Activated T-cell treated with anti-CD3 and anti-CD28 coated beads for 1 hour (primary cell): ENCODE measurements around the gene PTPRM.

ENCODE experiments used
- DNase-seq: peaks from one replicate; pipeline ENCODE4 v3.0.0-alpha.2; 2020; ENCODE audit warnings: low read depth

PTPRM gene

GRCh38 chr18:8005870-8006569 lies 438.9 kb downstream of the PTPRM start:
- DNase-seq, result no peak

GRCh38 chr18:8006979-8007378 lies 439.9 kb downstream of the PTPRM start:
- no peak for DNase-seq

GRCh38 chr18:8008033-8008432 lies 440.9 kb downstream of the PTPRM start:
- DNase-seq, result no peak

DNA sequence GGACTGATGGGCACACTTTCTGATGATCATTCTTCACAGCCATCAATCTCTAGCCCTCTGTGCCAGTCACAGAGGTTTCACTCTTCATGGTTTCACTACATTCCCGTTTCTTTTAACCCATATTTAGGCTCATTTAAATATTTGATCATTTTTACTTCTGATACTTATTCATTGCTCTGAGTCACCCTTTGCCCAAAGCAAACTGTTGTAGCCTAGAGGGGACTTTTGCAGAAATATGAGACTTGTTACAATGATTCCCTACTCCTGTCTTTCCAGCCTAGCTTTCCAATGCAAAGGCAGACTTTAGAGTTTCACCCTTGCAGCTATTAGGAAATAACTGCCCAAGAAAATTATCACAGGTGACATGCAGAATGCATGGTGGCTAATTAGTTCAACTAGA lies 444.2 kb downstream of the PTPRM start:
- DNase-seq, result no peak

DNA sequence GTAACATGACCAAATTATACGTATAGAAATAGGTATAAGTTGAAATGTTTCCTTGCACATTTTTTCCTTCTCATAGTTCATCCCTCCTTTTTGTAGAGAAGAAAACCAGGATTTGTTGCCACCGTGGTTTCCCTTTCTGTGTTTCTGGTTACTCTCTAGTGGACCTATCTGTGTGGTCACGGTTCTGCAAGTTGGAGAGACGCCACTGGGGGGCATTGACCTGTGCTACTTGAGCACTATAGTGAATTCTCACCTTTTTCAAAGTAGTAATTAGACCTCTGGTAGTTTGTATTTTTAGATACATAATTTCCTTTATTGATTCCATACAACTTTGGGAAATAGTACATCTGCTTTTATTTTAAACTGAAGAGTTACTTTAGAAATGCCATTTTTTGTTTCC lies 444.8 kb downstream of the PTPRM start:
- DNase-seq, result no peak

- DNase-seq, result no peak
Measured at GRCh38 chr18:8018701-8019331, 451.7 kb downstream of the PTPRM start.

DNA sequence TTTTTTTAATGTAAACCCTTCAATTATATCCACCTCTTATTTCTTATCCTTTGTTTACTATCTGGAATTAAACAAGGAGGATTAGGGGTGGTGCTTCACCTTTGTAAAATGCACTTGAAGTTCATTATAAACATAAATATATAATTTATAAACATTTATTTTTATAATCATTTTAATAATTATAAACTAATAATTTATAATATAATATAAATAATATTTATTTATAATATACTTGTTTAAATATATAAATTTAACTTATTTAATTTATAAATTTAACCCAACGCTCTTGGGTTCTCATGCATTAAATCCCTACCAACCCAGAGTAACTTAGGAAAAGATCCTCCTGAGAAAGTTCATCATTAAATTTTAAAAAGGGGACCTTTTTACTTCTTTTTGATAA lies 452.5 kb downstream of the PTPRM start:
- no peak for DNase-seq

- DNase-seq, result no peak
Measured at GRCh38 chr18:8020132-8020846, 453.2 kb downstream of the PTPRM start.

GRCh38 chr18:8029061-8029460 lies 461.9 kb downstream of the PTPRM start:
- DNase-seq, result no peak

- DNase-seq, result no peak
Measured at GRCh38 chr18:8029731-8030130, 462.6 kb downstream of the PTPRM start.

GRCh38 chr18:8030201-8030600 lies 463.1 kb downstream of the PTPRM start:
- DNase-seq, result no peak

DNA sequence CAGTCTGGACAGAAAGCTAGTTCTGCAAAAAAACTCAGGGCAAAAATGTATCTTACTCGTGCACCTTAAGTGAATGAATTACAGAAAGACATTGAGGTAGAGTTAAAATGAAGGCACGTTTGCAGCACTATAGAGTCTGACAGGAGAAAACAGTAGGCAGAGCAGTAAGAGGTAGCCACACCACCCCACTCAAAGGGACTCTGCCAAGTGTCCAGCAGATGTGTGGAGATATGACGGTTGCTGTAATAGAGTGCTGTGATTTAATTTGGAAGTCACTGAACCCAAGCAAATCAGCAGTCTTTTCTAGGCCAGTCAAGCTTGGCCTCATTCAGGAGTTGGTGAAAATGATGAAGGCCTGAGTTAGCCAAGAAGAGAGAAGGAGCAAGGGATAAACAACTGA lies 464.4 kb downstream of the PTPRM start:
- no peak for DNase-seq

DNA sequence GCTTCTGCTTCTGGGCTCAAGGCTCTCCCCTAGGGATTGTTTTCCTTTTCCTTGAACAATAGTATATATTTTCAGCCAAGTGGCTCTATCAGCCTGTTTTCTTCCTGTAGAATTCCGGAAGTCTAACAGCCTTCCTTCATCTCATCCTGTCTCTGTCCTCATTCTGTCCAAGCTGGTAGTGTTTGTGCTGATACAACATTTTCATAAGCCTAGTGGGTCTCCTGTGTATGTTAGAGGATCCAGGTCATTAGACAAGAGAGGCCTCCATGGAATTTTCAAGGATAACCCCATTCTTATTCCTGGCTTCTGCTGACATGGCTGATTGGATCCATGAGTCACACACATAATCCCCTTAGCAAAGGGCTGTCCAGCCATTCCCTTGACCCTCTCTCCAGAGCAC lies 467.6 kb downstream of the PTPRM start:
- no peak for DNase-seq

DNA sequence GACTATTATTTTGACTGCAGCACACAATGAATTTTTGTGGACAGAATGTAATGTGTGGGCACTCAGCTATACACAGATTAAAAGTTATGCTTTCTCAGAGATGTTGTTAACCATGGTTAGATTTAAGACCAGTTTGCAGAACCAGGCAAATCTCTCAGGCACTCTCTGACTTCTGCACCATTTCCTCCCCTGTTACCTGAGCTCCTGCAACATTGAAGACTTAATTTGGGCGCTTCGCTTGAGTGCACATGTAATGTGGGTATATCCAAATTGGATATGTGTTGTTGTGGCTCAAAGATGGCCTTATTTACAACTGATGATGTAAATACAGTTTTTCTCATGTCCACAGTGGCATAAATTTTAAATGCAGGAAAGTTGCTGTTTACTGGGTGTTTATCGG lies 469.4 kb downstream of the PTPRM start:
- DNase-seq, result no peak

GRCh38 chr18:8037296-8037695 lies 470.2 kb downstream of the PTPRM start:
- no peak for DNase-seq

DNA sequence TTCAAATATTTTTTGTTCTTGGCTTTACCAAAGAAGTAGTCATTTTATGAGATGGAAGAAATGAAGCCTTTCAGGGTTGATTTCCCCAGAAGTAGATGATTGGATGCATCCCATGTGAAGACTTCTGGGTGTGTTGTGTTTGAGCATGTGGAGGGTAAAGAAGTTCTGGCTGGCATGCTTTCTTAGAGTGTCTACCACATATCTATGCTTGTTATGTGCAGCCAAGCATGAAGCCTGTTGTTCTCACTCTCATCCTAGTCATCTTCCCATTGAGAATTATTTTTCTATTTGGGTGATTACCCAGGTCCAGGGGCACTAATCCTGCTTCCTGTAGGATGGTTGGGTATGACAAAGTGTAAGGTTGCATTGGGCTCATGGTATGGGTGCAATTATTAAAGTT lies 472.9 kb downstream of the PTPRM start:
- no peak for DNase-seq

DNA sequence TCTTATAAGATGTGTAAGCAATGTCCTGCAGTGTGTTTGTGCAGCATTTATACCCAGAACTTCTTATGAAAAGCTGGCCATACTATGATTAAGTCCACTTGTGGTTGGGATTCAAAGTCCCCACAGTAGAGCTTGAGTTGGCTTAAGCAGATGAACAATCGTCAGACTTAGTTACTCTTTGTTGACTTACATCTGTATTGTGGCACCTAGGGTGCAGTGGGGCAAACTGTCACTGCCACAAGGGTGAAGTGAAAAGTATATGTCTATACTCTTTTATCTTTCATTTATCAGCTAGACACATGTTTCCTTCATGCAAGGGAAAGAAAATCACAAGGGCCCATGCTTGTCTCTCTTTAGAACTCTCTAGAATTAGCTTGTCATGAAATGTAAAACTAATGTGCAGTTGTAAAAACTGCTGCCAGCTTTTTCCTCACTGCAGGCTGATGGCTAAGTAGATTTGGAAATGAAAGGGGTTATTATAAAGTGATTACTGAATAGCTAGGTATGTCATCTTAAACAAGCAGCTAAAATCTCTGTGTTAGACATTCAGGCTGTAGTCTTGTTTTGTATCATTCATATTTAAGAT lies 474.5 kb downstream of the PTPRM start:
- DNase-seq, result no peak

DNA sequence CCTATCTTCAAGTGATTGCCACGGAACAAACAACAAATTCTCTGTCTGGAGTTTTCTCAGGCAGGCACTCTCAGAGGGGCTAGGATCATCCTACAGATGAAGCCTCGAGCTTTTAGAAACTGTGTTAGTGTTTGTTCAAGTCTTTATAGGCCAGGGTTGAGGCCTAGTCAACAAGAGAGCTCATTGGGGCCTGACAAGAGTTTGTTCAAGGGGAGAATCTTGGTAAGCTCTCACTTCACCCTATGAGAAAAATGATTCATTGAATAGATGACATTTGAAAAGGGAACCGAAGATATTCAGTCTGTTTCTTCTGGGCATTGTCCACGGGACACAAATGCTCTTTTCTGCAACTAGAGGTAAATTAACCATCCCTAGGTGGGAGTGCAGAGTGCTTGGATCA lies 476.9 kb downstream of the PTPRM start:
- no peak for DNase-seq

GRCh38 chr18:8045160-8045883 lies 478.2 kb downstream of the PTPRM start:
- no peak for DNase-seq

DNA sequence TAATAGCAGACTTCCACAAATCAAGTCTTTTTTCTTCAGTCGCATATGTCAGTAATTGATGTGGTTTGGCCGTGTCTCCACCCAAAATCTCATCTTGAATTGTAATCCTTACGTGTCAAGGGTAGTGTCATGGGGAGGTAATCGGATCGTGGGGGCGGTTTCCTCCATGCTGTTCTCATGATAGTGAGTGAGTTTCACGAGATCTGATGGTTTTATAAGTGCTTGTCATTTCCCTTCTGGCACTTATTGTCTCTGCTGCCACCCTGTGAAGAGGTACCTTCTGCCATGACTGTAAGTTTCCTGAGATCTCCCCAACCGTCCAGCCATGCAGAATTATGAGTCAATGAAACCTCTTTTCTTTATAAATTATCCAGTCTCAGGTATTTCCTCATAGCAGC lies 478.8 kb downstream of the PTPRM start:
- DNase-seq, result no peak

- DNase-seq, result no peak
Measured at GRCh38 chr18:8046441-8046840, 479.3 kb downstream of the PTPRM start.

GRCh38 chr18:8049147-8049546 lies 482.0 kb downstream of the PTPRM start:
- no peak for DNase-seq
